GM12878 (cell line): ENCODE results near the gene PRKN. TPM values are rescaled to one million over a fixed set of nuclear protein-coding genes. Genes with fewer than 3 reads are reported as not detected.

ENCODE experiments used
- ATAC-seq: fragments of 200-7000 bp; cut with Tn5 transposase; 3 replicates; pipeline ENCODE4 v1.9.1; 2020; ENCODE audit warnings: mild to moderate bottlenecking, moderate library complexity
- BruUV-seq: library from RNA; stranded (reverse); fragments of 400-500 nt; replicated peaks from 2 replicates; lab custom pipeline; 2021; lab: Mats Ljungman, UMichigan
- CTCF ChIA-PET: fragments of 300-600 bp; sonication (Branson Sonifier 250); formaldehyde crosslinking; extraction: SDS; loops from one replicate; lab custom pipeline; 2021; ENCODE audit warnings: inconsistent platforms; lab: Yijun Ruan, JAX
- POLR2A ChIA-PET: fragments of 350-600 bp; formaldehyde crosslinking; extraction: SDS; loops from one replicate; lab custom pipeline; 2021; ENCODE audit warnings: inconsistent platforms; lab: Charles Lee
- RAD21 ChIA-PET: fragments of 300-600 bp; sonication (Branson Sonifier 250); formaldehyde crosslinking; loops from one replicate; lab custom pipeline; 2023; ENCODE audit warnings: antibody characterized with exemption; ENCODE audit not compliant: unreplicated experiment; lab: Charles Lee
- SMC1A ChIA-PET: fragments of 300-600 bp; sonication (Branson Sonifier 250); formaldehyde crosslinking; loops from one replicate; lab custom pipeline; 2023; ENCODE audit not compliant: unreplicated experiment, uncharacterized antibody; lab: Charles Lee
- DNase-seq: peaks from one replicate; pipeline ENCODE4 v3.0.0-alpha.2; 2011; ENCODE audit warnings: low read depth, low spot score
- FAIRE-seq: peaks from 3 replicates; lab custom pipeline; 2011; peaks lifted over from hg19 to GRCh38; lab: Jason Lieb, UNC
- H2AFZ ChIP-seq: 2 replicates; pipeline ENCODE4 v1.6.0; 2011; ENCODE audit warnings: low read depth, low read length, control low read depth; ENCODE audit not compliant: control insufficient read depth
- H3K27ac ChIP-seq: 2 replicates; pipeline ENCODE4 v1.5.1; 2011; ENCODE audit warnings: control low read depth; ENCODE audit not compliant: control insufficient read depth, insufficient read depth
- H3K27me3 ChIP-seq, 2 experiments: replicated peaks in 1 of 2; 2 replicates each; pipeline versions ENCODE4 v1.6.0 to v1.6.1; 2011; ENCODE audit warnings: low read length in 1 of 2; ENCODE audit not compliant: control insufficient read depth in 2 of 2, insufficient read depth in 2 of 2
- H3K36me3 ChIP-seq, 2 experiments: 2 replicates each; pipeline ENCODE4 v1.5.1; 2011; ENCODE audit warnings: low read length in 1 of 2; ENCODE audit not compliant: control insufficient read depth in 2 of 2, insufficient read depth in 2 of 2
- H3K4me1 ChIP-seq: 2 replicates; pipeline ENCODE4 v1.6.1; 2011; ENCODE audit warnings: mild to moderate bottlenecking, low read length, moderate library complexity, mixed read lengths; ENCODE audit not compliant: control insufficient read depth, insufficient read depth
- H3K4me2 ChIP-seq: 2 replicates; pipeline ENCODE4 v1.6.0; 2011; ENCODE audit warnings: control low read depth; ENCODE audit not compliant: control insufficient read depth, insufficient read depth
- H3K4me3 ChIP-seq: fragments of 200-600 bp; sonication (generic); 2 replicates; pipeline ENCODE4 v1.5.1; 2016
- H3K79me2 ChIP-seq: 2 replicates; pipeline ENCODE4 v1.6.0; 2011; ENCODE audit warnings: low read length; ENCODE audit not compliant: control insufficient read depth, insufficient read depth
- H3K9ac ChIP-seq: 2 replicates; pipeline ENCODE4 v1.8.0; 2011; ENCODE audit warnings: low read length, control low read depth, mixed read lengths; ENCODE audit not compliant: control insufficient read depth, insufficient read depth
- H3K9me3 ChIP-seq: replicated peaks from 3 replicates; pipeline ENCODE4 v1.5.1; 2011; ENCODE audit warnings: mild to moderate bottlenecking, low read length; ENCODE audit not compliant: control insufficient read depth, insufficient read depth
- H4K20me1 ChIP-seq: 2 replicates; pipeline ENCODE4 v1.6.0; 2011; ENCODE audit not compliant: control insufficient read depth, insufficient read depth
- BMI1 ChIP-seq: fragments of 450-650 bp; IDR thresholded peaks from 2 replicates; pipeline ENCODE4 v1.6.1; 2016; ENCODE audit warnings: mild to moderate bottlenecking, moderate library complexity, borderline replicate concordance
- CHD1 ChIP-seq: IDR thresholded peaks from 2 replicates; pipeline ENCODE4 v1.6.1; 2012; ENCODE audit warnings: low read depth, low read length, improper control_type of control experiment
- FOXK2 ChIP-seq: fragments of 450-650 bp; IDR thresholded peaks from 2 replicates; pipeline ENCODE4 v1.6.1; 2017; ENCODE audit warnings: mild to moderate bottlenecking, moderate library complexity
- HCFC1 ChIP-seq: fragments of 150-350 bp; IDR thresholded peaks from 2 replicates; pipeline ENCODE4 v1.6.1; 2014; ENCODE audit warnings: low read length
- JUND ChIP-seq: IDR thresholded peaks from 2 replicates; pipeline ENCODE4 v1.6.1; 2012; ENCODE audit warnings: low read depth, mild to moderate bottlenecking, low read length, improper control_type of control experiment, moderate library complexity
- NR2C2 ChIP-seq: IDR thresholded peaks from 2 replicates; pipeline ENCODE4 v1.6.1; 2011; ENCODE audit warnings: borderline replicate concordance, low read depth; ENCODE audit not compliant: control insufficient read depth, insufficient read length
- PAX5 ChIP-seq: IDR thresholded peaks from 2 replicates; pipeline ENCODE4 v1.6.1; 2011; ENCODE audit warnings: low read depth, low read length, borderline replicate concordance
- RBBP5 ChIP-seq: fragments of 200-600 bp; sonication (generic); conservative IDR thresholded peaks from 2 replicates; pipeline ENCODE4 v1.6.1; 2016
- SMARCA5 ChIP-seq: fragments of 450-650 bp; IDR thresholded peaks from 2 replicates; pipeline ENCODE4 v1.6.1; 2017; ENCODE audit warnings: mild to moderate bottlenecking
- SREBF2 ChIP-seq: IDR thresholded peaks from 2 replicates; pipeline ENCODE4 v1.6.1; 2012; ENCODE audit warnings: mild to moderate bottlenecking, low read length
- WGBS: methylation state at CpG from one replicate; pipeline ENCODE4 v1.1.6; 2016; ENCODE audit warnings: low lambda C conversion rate; ENCODE audit not compliant: insufficient replicate concordance, insufficient coverage; ENCODE audit errors: missing lambda C conversion rate; 5-methylcytosine and 5-hydroxymethylcytosine counted together
- in situ Hi-C: fragments of 300-500 bp; cut with MboI; formaldehyde crosslinking; loops from 9 replicates; pipeline ENCODE4 v1.14.3; 2018; ENCODE audit warnings: mixed read lengths
- intact Hi-C: fragments of 100-400 bp; cut with micrococcal nuclease; formaldehyde crosslinking; loops from one replicate; pipeline ENCODE4 v1.14.2; 2022; ENCODE audit not compliant: unreplicated experiment
- polyA plus RNA-seq, 11 experiments: library from polyadenylated mRNA; depleted of rRNA in 4 of 11; unstranded in 6 of 11; stranded (reverse) in 5 of 11; fragments of >200 nt; fragmentation: Nextera tagmentation in 4 of 11; fragmentation: Illumina TruSeq in 1 of 11; extraction: Ambion mirVana in 4 of 11; extraction: Trizol in 1 of 11; gene quantifications; 1 replicate in 1 of 11; 2 replicates in 10 of 11; pipeline versions ENCODE4 v1.2.1 to v1.2.3, GENCODE V29; 2011 to 2016; ENCODE audit warnings: inconsistent platforms in 2 of 11, missing spikeins in 2 of 11, low read depth in 1 of 11
- total RNA-seq, 4 experiments: library from RNA; depleted of rRNA in 3 of 4; stranded (reverse); fragments of >200 nt in 3 of 4; fragmentation: Illumina TruSeq in 1 of 4; extraction: Trizol in 1 of 4; gene quantifications; 2 replicates each; pipeline versions ENCODE4 v1.2.1 to v1.2.3, GENCODE V29; 2013 to 2021
- TF ChIP-seq, protein P1 (sequence below): IDR thresholded peaks from 2 replicates; pipeline ENCODE4 v1.6.1; 2012; ENCODE audit warnings: mild to moderate bottlenecking, low read depth, low read length
- TF ChIP-seq, protein P2 (sequence below): fragments of 450-650 bp; formaldehyde crosslinking; IDR thresholded peaks from 2 replicates; pipeline ENCODE4 v1.5.0; 2022; ENCODE audit warnings: mild to moderate bottlenecking, missing genetic modification characterization
- TF ChIP-seq, protein P3 (sequence below): fragments of 450-650 bp; IDR thresholded peaks from 2 replicates; pipeline ENCODE4 v1.6.1; 2017; ENCODE audit warnings: mild to moderate bottlenecking, moderate library complexity

The PRKN gene
- total and polyA plus RNA-seq, 10 of the 15 experiments (the other 5 are each of a cell fraction or from before 2014, with no cell fraction given), result 0.06 to 0.09 TPM; not detected in 8

DNA sequence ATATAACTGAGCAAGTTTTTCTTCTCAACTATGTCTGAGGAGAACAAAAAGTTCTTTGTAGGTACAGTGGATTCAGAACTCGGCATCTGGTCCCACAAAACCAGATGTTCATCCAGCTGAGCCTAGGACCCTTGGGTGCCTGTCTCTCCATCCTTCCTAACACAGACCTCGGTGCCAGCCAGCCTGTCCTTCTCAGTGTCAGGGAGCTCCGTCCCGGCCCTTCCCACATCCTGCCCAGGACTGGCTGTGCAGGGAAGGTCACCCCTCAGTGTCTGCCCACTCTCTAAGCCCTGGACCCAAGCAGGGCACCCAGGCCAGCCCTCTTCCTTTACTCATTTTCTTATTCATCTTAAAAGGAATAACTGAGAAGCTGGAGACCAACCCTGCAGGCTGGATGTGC is 1421.7 kb downstream of the PRKN start:
- ATAC-seq, result no peak
- no peak overlapping the region for H3K4me3 ChIP-seq
- TF ChIP-seq BMI1, result no peak
- no peak for TF ChIP-seq CHD1
- TF ChIP-seq, protein P1, sequence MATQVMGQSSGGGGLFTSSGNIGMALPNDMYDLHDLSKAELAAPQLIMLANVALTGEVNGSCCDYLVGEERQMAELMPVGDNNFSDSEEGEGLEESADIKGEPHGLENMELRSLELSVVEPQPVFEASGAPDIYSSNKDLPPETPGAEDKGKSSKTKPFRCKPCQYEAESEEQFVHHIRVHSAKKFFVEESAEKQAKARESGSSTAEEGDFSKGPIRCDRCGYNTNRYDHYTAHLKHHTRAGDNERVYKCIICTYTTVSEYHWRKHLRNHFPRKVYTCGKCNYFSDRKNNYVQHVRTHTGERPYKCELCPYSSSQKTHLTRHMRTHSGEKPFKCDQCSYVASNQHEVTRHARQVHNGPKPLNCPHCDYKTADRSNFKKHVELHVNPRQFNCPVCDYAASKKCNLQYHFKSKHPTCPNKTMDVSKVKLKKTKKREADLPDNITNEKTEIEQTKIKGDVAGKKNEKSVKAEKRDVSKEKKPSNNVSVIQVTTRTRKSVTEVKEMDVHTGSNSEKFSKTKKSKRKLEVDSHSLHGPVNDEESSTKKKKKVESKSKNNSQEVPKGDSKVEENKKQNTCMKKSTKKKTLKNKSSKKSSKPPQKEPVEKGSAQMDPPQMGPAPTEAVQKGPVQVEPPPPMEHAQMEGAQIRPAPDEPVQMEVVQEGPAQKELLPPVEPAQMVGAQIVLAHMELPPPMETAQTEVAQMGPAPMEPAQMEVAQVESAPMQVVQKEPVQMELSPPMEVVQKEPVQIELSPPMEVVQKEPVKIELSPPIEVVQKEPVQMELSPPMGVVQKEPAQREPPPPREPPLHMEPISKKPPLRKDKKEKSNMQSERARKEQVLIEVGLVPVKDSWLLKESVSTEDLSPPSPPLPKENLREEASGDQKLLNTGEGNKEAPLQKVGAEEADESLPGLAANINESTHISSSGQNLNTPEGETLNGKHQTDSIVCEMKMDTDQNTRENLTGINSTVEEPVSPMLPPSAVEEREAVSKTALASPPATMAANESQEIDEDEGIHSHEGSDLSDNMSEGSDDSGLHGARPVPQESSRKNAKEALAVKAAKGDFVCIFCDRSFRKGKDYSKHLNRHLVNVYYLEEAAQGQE, result no peak
- no peak for TF ChIP-seq PAX5
- TF ChIP-seq HCFC1, result no peak
- TF ChIP-seq NR2C2, result no peak
- no peak for TF ChIP-seq SREBF2
- TF ChIP-seq FOXK2, result no peak
- TF ChIP-seq JUND, result no peak
- no peak for TF ChIP-seq RBBP5
- TF ChIP-seq, protein P2, sequence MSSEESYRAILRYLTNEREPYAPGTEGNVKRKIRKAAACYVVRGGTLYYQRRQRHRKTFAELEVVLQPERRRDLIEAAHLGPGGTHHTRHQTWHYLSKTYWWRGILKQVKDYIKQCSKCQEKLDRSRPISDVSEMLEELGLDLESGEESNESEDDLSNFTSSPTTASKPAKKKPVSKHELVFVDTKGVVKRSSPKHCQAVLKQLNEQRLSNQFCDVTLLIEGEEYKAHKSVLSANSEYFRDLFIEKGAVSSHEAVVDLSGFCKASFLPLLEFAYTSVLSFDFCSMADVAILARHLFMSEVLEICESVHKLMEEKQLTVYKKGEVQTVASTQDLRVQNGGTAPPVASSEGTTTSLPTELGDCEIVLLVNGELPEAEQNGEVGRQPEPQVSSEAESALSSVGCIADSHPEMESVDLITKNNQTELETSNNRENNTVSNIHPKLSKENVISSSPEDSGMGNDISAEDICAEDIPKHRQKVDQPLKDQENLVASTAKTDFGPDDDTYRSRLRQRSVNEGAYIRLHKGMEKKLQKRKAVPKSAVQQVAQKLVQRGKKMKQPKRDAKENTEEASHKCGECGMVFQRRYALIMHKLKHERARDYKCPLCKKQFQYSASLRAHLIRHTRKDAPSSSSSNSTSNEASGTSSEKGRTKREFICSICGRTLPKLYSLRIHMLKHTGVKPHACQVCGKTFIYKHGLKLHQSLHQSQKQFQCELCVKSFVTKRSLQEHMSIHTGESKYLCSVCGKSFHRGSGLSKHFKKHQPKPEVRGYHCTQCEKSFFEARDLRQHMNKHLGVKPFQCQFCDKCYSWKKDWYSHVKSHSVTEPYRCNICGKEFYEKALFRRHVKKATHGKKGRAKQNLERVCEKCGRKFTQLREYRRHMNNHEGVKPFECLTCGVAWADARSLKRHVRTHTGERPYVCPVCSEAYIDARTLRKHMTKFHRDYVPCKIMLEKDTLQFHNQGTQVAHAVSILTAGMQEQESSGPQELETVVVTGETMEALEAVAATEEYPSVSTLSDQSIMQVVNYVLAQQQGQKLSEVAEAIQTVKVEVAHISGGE (CRISPR knock-in tag), result no peak
- TF ChIP-seq SMARCA5, result no peak
- TF ChIP-seq, protein P3, sequence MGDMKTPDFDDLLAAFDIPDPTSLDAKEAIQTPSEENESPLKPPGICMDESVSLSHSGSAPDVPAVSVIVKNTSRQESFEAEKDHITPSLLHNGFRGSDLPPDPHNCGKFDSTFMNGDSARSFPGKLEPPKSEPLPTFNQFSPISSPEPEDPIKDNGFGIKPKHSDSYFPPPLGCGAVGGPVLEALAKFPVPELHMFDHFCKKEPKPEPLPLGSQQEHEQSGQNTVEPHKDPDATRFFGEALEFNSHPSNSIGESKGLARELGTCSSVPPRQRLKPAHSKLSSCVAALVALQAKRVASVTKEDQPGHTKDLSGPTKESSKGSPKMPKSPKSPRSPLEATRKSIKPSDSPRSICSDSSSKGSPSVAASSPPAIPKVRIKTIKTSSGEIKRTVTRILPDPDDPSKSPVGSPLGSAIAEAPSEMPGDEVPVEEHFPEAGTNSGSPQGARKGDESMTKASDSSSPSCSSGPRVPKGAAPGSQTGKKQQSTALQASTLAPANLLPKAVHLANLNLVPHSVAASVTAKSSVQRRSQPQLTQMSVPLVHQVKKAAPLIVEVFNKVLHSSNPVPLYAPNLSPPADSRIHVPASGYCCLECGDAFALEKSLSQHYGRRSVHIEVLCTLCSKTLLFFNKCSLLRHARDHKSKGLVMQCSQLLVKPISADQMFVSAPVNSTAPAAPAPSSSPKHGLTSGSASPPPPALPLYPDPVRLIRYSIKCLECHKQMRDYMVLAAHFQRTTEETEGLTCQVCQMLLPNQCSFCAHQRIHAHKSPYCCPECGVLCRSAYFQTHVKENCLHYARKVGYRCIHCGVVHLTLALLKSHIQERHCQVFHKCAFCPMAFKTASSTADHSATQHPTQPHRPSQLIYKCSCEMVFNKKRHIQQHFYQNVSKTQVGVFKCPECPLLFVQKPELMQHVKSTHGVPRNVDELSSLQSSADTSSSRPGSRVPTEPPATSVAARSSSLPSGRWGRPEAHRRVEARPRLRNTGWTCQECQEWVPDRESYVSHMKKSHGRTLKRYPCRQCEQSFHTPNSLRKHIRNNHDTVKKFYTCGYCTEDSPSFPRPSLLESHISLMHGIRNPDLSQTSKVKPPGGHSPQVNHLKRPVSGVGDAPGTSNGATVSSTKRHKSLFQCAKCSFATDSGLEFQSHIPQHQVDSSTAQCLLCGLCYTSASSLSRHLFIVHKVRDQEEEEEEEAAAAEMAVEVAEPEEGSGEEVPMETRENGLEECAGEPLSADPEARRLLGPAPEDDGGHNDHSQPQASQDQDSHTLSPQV, result no peak
- TF ChIP-seq, all 136 proteins: peak for 0
- DNase-seq, result no peak
- no peaks in the 10 kb centered on the region for H4K20me1 ChIP-seq
- in situ Hi-C loops, result no loop called here
- CTCF ChIA-PET, result no interaction called here
- no peak overlapping the region for H3K9ac ChIP-seq
- FAIRE-seq, result no peak
- intact Hi-C loops, result no loop called here
- RAD21 ChIA-PET, result no interaction called here
- 15% methylated on average over 4 of the region's 4 CpGs for WGBS
- H3K79me2 ChIP-seq, result no peaks in the 10 kb centered on the region
- H3K36me3 ChIP-seq, result no peaks in the 10 kb centered on the region
- no peaks in the 10 kb centered on the region for H3K27me3 ChIP-seq
- no peaks in the 10 kb centered on the region for H3K9me3 ChIP-seq
- POLR2A ChIA-PET, result no interaction called here
- SMC1A ChIA-PET, result interaction anchor here (1.1 kb wide), 1 partner anchor 64 kb away, joined by 3 read pairs; no protein-coding TSS in a partner anchor
- H3K27ac ChIP-seq, result no peak overlapping the region
- no peak overlapping the region for H2AFZ ChIP-seq
- H3K4me1 ChIP-seq, result no peaks in the 10 kb centered on the region
- no TSS peak for BruUV-seq
- H3K4me2 ChIP-seq, result no peak overlapping the region
